ENCODE data around the gene C11orf16.
"Not testable (repeated sequence)": the region's sequence is repeated elsewhere in the genome, so short reads cannot be mapped to it uniquely, and the experiment has no call there.

C11orf16 gene

DNA sequence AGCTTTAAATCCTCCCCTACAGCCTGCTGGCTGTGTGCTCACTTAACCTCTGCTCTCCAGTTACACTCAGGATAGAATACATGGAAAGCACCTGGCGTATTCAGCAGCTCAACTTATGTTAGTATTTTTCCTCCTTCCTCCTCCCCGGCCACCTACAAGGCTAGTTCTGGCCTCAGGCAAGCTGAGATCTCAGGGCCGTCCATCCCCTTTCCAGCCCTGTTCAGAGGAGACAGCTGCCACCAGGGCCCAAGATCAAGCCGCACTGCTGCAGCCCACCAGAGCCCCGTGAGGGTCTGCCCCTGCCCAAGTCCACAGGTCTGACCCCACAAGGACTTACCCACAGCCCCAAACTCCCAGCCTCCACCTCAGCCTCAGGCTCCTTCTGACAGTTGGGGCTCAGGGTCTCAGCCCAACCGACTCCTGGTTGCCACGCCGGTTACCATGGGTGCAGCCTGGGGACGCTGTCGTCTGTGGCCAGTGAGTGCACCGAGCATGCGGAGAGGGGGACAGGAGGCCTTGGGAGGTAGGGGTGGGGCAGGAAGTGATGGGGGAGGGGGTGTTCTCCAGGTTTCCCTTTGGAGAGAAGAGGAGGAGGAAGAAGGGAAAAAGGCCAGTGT is at the start of gene C11orf16:
Gene C11orf16, minus strand, starts transcription at position 384 of the 617 bp plus-strand sequence. CDS start 639 bp downstream, outside the sequence.
- no peak for DNase-seq

DNA sequence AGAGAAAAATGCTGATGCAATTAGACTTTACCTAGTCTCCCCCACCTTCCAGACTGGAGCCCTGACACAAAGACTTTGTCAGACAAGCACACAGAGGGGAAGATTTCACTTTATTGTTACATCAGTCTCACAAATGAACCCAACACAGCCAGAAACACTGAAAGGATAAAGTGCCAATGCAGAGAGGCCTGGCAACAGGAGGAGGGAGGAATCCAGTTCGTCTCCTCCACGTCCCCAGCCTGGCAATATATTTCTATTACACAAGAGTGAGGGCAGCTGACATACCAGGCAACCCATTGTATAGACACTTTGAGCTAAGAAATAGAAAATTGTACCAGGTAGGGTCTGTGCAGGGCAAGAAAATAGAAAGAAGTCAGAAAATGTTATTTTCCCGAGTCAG is 47.7 kb upstream of the C11orf16 start:
- no peak for DNase-seq

DNA sequence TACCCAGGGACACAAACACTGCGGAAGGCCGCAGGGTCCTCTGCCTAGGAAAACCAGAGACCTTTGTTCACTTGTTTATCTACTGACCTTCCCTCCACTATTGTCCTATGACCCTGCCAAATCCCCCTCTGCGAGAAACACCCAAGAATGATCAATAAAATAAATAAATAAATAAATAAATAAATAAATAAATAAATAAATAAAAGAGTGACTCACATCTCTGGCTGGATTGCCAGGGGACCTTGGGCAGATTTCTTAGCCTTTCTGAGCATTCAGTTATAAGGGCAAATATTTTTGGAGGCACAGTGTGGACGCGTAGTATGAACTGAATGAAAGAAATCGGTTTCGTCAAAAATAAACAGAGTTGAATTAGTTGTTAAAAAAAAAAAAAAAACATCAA is 46.6 kb upstream of the C11orf16 start:
- DNase-seq: not testable (repeated sequence)

DNA sequence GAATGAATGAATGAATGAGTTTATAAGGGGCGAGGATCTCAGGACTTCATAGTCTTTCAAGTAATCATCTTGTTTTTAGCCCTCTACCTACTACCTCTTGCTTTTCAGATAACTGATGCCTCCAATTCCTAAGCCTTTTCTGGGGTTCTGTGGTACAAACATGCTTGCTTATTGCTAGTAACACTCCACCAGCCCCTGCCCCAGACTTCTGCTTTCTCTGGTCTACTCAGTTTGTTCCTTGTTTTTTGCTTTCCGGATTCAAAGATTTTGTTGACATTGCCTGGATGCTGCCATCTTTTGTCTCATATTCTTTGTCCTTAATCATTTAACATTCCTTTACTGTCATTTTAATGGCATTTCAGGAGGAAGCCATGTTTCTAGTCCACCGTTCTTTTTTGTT is 40.4 kb upstream of the C11orf16 start:
- DNase-seq: peak; percentile 8

DNA sequence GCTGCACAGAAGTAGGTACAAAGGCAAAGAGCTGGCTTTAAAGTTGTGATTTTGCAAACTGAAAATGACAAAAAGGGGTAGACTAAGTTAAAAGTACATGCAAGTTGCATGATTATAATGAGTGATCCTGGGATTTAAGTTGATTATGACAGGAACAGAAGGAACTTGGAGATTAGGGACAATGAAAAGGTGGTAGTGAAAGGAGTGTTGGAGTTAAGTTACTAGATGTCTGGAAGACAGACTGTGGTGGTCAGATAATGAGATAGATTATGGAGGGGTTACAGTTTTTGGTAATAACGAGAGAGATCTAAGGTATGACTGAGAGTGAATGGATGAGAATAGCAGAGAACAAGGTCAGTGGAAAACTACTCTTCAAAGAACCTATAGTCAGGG is 39.2 kb upstream of the C11orf16 start:
- peak; percentile 22 for DNase-seq

DNA sequence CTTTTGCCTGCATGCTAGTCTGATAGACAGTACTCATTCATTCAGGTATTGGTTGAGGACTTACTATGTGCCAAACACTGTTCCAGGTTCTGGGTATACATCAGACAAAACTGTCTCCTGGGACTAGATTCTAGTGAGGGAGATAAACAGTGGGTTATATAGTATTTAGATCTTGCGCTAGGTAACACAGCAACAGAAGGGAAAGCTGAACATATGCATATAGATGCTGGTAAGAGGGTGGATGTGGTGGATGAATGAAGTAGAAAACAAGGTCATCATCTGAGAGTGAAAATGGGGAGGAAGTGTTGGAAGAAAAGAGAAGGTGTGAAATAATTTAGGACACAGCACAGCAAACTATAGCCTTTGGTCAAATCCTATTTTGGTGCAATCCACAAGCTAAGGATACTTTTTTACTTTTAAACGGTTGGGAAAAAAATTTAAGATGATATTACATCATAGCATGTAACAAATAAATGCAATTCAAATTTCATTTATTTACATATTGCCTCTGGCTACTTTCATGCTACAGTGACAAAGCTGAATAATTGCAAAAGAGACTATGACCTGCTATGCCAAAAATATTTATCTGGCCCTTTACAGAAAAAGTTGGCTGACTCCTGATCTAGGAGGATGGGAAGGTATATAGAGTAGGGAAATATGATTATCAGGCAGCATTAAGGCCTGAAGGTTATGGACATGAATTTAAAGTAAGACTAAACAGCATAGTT is 38.6 kb upstream of the C11orf16 start:
- no peak for DNase-seq

DNA sequence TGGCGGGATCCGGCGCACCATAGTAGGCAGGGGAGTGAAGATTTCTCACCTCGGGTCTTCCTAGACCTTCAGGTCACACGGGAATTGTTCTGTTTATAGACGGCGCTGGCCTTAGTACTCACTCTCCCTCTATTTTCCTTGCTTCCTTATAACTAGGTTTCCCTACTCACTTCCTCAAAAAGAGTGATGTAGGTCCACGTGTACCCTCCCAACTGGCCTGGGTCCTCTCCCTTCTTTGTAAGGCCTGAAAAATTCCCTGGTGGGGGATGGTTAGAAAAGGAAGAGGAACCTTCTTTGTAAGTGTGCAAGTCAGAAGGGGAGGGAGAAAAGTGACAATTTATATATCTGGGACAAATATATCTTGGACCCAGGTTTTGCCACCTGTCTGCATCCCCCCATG is 34.4 kb upstream of the C11orf16 start:
- DNase-seq: no peak

DNA sequence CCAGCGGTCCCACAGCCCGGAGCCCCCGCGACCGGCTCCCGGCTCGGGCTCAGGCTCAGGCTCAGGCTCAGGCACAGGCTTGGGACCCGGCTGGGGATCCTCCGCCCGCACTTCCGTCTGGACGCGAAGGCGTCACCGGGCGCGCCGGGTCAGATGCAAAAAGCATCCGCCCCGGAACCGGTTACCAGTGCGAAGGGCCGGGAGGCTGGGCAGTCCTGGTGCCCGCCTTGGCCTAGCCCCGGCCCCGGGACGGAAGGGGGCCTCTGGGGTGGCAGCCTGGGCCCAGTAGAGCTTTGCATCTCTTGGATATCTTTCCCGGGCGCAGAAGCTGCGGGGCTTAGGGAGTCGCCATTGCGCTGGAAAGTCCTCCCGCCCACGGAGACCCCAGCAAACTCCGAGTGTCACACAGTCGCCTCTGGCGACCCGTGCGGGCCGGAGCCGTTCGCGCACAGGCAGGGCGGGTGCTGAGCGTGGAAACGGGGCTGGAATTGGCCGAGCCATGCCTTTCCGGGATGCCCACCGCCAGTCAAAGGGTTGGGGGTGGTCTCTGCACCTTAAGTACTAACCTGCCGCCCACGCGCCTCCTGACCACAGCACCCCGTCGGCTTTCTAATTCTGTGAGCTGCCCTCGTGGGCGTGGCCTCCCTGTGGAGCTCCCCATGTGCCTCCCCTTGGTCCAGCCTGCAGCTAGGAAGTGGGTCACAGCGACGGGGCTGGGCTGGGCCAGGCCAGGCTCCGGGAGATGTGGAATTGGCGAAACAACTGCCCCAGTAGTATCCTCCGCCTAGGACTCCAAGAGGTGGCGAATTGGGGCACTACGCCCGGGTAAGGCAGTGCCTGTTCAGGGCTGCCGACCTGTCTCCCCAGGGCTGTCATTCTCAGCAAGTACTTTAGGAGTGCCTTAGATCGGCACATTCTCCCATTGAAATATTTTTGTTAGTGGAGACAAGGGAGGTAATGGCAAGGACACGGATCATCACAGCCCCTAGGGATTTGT is 31.9 kb upstream of the C11orf16 start, which contains the start of gene TMEM9B:
Gene TMEM9B, minus strand, starts transcription at position 119 of the 997 bp plus-strand sequence. CDS start 129 bp downstream, outside the sequence.
- peak; percentile 96 for DNase-seq

GRCh38 chr11:8963569-8964323 is 31.0 kb upstream of the C11orf16 start:
- DNase-seq: peak; percentile 91

GRCh38 chr11:8962841-8963240 is 30.1 kb upstream of the C11orf16 start:
- peak; percentile 87 for DNase-seq

DNA sequence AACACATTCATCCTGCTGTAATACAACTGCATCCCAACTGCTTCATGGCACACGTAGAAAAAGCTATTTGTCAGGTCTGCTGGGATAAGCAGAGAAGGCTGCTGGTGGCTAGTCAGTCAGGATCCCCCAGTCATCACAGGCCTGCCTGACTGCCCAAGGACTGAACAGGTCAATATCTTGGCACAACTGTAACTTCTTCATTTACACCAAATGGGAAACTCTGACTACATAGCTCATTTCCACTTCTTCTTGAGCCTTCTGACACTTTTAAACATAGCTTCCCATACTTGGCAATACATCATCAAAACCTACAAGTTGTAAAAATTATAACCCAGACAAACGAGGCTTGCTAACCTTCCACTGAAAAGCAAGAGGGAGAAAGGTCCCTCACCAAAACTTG is 28.7 kb upstream of the C11orf16 start:
- no peak for DNase-seq

- DNase-seq: peak; percentile 93
These were observed 26.9 kb upstream of the C11orf16 start for GRCh38 chr11:8959546-8960166.

DNA sequence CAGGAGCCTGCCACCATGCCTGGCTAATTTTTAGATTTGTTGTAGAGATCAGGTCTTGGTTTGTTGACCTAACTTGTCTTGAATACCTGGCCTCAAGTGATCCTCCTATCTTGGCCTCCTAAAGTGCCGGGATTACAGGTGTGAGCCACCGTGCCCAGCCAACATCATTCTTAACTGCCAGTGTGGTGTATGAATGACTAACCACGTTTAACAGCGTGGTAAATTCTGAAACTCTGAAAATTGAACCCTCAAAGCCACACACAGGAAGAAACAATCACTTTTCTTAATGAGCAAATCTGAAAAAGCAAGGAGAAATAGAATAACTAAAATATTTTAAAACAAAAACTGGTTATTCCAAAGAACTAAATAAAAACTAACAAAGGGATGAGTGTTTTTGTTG is 24.1 kb upstream of the C11orf16 start:
- DNase-seq: no peak

DNA sequence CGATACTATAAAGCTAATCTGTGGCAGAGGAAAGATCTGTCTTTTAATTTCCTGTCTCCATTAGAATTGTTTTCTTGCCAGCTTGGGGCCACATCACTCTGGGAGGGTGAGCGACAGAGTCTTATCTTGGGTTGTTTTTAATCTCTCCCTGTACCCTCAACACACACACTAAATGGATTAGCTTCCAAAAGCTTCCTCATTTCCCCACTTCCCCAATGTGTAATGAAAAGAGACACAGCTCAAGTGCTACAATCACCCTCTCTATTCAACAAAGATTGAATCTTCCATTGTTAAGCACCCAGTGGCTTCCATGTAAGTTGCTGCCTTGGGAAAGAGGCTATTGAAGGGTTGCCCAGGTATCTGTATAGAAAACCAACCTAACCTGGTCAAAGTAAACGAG is 16.1 kb upstream of the C11orf16 start:
- peak; percentile 81 for DNase-seq

DNA sequence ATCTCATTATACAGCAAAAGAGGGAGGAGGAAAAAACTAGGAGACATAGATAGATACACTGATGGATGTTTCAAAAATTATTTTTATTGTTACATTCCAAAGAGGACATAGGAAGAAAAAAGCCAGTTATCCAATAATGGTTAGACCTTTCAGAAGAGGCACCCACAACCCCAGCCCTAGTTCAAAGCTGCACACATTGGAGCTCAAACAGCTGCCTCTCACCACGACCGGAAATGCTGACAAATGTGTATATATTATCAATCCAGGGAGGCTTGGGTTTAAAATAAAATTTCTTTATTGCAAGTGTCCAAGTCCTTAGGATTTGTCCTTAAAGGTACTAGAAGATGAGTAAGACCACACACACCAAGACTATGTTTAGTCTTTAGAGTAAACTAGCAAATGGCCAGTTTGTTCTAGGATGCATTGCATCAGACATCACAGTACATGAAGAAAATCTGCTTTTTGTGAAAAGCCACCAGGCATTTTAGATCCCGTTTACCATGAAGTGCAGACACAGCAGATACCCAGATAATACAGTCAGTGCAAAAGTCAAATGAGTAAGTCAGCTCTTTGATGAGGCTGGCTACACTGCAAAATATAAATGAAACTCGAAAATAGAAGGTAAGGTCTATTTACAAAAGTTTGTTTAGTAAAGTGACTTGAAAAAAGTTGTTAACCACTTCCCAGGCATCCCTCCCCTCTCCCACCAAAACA is 14.6 kb upstream of the C11orf16 start:
- peak; percentile 27 for DNase-seq

DNA sequence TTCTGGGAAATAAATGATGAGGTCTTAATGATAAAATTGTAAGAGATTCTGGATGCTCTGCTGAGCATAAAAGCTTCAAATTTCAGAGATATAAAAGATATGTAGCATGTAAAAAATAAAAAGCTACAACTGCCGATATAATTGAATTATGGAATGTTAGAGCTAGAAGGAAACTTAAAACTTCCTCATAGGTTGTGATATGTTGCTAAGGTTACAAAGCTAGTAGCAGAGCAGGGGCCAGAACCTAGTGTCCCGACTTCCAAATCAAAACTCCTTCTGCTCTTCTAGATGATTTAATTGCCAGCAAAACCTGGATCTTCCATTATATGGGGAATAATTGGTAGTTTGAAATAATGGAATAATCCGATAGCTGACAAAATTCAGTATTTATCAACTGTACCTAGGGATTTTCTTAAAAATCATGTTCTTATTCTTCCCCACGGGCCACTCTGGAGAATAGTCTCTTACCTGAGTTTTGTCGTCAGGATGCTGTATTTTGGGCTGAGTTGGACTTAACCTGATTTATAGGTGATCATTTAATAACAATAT is 9.8 kb upstream of the C11orf16 start, which contains the start of gene ASCL3:
Gene ASCL3, minus strand, starts transcription at position 499 of the 549 bp plus-strand sequence. CDS start 4,855 bp downstream, outside the sequence.
- DNase-seq: no peak

- no peak for DNase-seq
These were observed 8.8 kb upstream of the C11orf16 start for GRCh38 chr11:8941341-8942103.

GRCh38 chr11:8937659-8938058 is 4.9 kb upstream of the C11orf16 start:
- DNase-seq: no peak

- no peak for DNase-seq
These were observed 4.4 kb upstream of the C11orf16 start for GRCh38 chr11:8937159-8937558.

DNA sequence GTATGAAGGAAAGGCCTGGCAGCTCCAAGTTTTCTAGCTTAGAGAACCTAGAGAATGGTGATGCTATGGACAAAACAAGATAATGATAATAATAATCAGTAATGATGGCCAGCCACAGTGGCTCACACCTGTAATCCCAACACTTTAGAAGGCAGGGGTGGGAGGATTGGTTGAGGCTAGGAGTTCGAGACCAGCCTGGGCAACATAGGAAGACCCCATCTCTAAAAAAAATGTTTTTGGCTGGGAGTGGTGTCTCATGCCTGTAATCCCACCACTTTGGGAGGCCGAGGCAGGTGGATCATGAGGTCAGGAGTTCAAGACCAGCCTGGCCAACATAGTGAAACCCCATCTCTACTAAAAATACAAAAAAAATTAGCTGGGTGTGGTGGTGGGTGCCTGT is 3.0 kb upstream of the C11orf16 start:
- DNase-seq: not testable (repeated sequence)
